WI38 (cell line): ENCODE results near the gene ZFAND3.

ENCODE experiments used
- H3K4me3 ChIP-seq: 2 replicates; pipeline ENCODE4 v1.5.1; 2011; ENCODE audit warnings: low read depth, mild to moderate bottlenecking, control low read depth, low read length
- CTCF ChIP-seq: IDR thresholded peaks from 2 replicates; pipeline ENCODE4 v1.5.1; 2012; ENCODE audit warnings: low read depth, mild to moderate bottlenecking, control low read depth, low read length

The ZFAND3 gene

GRCh38 chr6:38133932-38134703 lies 314.6 kb downstream of the ZFAND3 start:
- no peak overlapping the region for H3K4me3 ChIP-seq
- TF ChIP-seq CTCF, result no peak

GRCh38 chr6:38134704-38135088 lies 315.2 kb downstream of the ZFAND3 start:
- TF ChIP-seq CTCF, result no peak
- H3K4me3 ChIP-seq, result no peak overlapping the region

GRCh38 chr6:38136547-38136946 lies 317.0 kb downstream of the ZFAND3 start:
- H3K4me3 ChIP-seq, result no peak overlapping the region
- TF ChIP-seq CTCF, result no peak

- no peak overlapping the region for H3K4me3 ChIP-seq
- TF ChIP-seq CTCF, result no peak
Observed at GRCh38 chr6:38137608-38138265, 318.2 kb downstream of the ZFAND3 start.

GRCh38 chr6:38138374-38138773 lies 318.8 kb downstream of the ZFAND3 start:
- H3K4me3 ChIP-seq, result no peak overlapping the region
- no peak for TF ChIP-seq CTCF

- no peak overlapping the region for H3K4me3 ChIP-seq
- TF ChIP-seq CTCF, result no peak
Observed at GRCh38 chr6:38141085-38141484, 321.6 kb downstream of the ZFAND3 start.

GRCh38 chr6:38141716-38142115 lies 322.2 kb downstream of the ZFAND3 start:
- TF ChIP-seq CTCF, result no peak
- no peak overlapping the region for H3K4me3 ChIP-seq
